Natural killer cell (primary cell): ENCODE data around the gene XRRA1. TPM values are rescaled to one million over a fixed set of nuclear protein-coding genes. Genes with fewer than 3 reads are reported as not detected.

ENCODE experiments used
- ATAC-seq, 3 donors: fragments of 150-1000 bp in 2 of 3; fragments of 200-7000 bp in 1 of 3; cut with Tn5 transposase; 1 replicate in 1 of 3; 2 replicates in 2 of 3; pipeline ENCODE4 v1.10.0; 2021; ENCODE audit warnings: mild to moderate bottlenecking in 2 of 3, moderate library complexity in 2 of 3
- DNase-seq, 2 donors: peaks; one replicate each; pipeline versions ENCODE4 v3.0.0 to v3.0.0-alpha.2; 2013 to 2021; ENCODE audit warnings: mixed read lengths in 1 of 2
- H3K27ac ChIP-seq: one replicate; pipeline ENCODE4 v1.5.1; 2013; ENCODE audit warnings: mild to moderate bottlenecking, low read length
- H3K27me3 ChIP-seq: one replicate; pipeline ENCODE4 v1.6.1; 2013; ENCODE audit warnings: low read length; ENCODE audit not compliant: control insufficient read depth, insufficient read depth
- H3K36me3 ChIP-seq: one replicate; pipeline ENCODE4 v1.6.1; 2013; ENCODE audit warnings: low read length; ENCODE audit not compliant: control insufficient read depth, insufficient read depth
- H3K4me1 ChIP-seq: one replicate; pipeline ENCODE4 v1.6.1; 2013; ENCODE audit warnings: low read length; ENCODE audit not compliant: control insufficient read depth, insufficient read depth
- H3K4me3 ChIP-seq: one replicate; pipeline ENCODE4 v1.5.1; 2013; ENCODE audit warnings: low read length
- H3K9me3 ChIP-seq: one replicate; pipeline ENCODE4 v1.6.1; 2013; ENCODE audit warnings: low read length; ENCODE audit not compliant: control insufficient read depth, insufficient read depth
- H3K27ac Mint-ChIP-seq, 2 donors: one replicate each; pipeline ENCODE4 v1.8.0; 2022; ENCODE audit warnings: mild to moderate bottlenecking in 2 of 2, mixed read lengths in 2 of 2, moderate library complexity in 1 of 2
- H3K27me3 Mint-ChIP-seq, 2 donors: one replicate each; pipeline ENCODE4 v1.8.0; 2022; ENCODE audit warnings: low read depth in 2 of 2, mixed read lengths in 2 of 2
- H3K36me3 Mint-ChIP-seq: one replicate; pipeline ENCODE4 v1.8.0; 2022; ENCODE audit warnings: mixed read lengths
- H3K4me1 Mint-ChIP-seq, 2 donors: one replicate each; pipeline ENCODE4 v1.8.0; 2022; ENCODE audit warnings: mixed read lengths in 2 of 2
- H3K4me3 Mint-ChIP-seq: one replicate; pipeline ENCODE4 v1.8.0; 2022; ENCODE audit warnings: mild to moderate bottlenecking, moderate library complexity, mixed read lengths
- H3K9me3 Mint-ChIP-seq, 2 donors: one replicate each; pipeline ENCODE4 v1.8.0; 2022; ENCODE audit warnings: mixed read lengths in 2 of 2
- CTCF ChIP-seq: fragments of 200-600 bp; IDR thresholded peaks from one replicate; pipeline ENCODE4 v1.8.0; 2022; ENCODE audit warnings: antibody characterized with exemption
- WGBS: methylation state at CpG from one replicate; pipeline ENCODE4 v1.1.7; 2013; ENCODE audit warnings: missing lambda C conversion rate; ENCODE audit not compliant: insufficient coverage; 5-methylcytosine and 5-hydroxymethylcytosine counted together
- intact Hi-C: fragments of 100-400 bp; cut with micrococcal nuclease; formaldehyde crosslinking; loops from one replicate; pipeline ENCODE4 v1.14.2; 2022
- total RNA-seq, 4 donors: library from RNA; stranded (reverse); fragments of 120-200 nt in 1 of 4; gene quantifications; one replicate each; pipeline versions ENCODE4 v1.2.3 to v1.2.4, GENCODE V29; 2013 to 2022

XRRA1 gene
- total RNA-seq, 3 donors from 2014 or later (not counting 1 experiment from before 2014, with no cell fraction given) = 12.7 to 14.3 (median 14.3) TPM

GRCh38 chr11:74953451-74953850 is 4.6 kb upstream of the XRRA1 start:
- WGBS = no CpG with 5 or more reads among the region's 5 CpGs
- Mint-ChIP-seq H3K4me1 (peaks cover 79 to 94% of the 10 kb centered on the region in 2 donors), H3K27me3 (no peaks in the 10 kb centered on the region), H3K27ac (peak overlapping the region; percentile 25 to 54), H3K36me3 (no peaks in the 10 kb centered on the region), H3K9me3 (no peaks in the 10 kb centered on the region), H3K4me3 (no peak overlapping the region)
- DNase-seq = no peak
- no peak for ATAC-seq
- no peak for TF ChIP-seq CTCF
- intact Hi-C loops = no loop called here
- H3K27me3 ChIP-seq = no peaks in the 10 kb centered on the region
- H3K4me3 ChIP-seq = no peak overlapping the region
- H3K27ac ChIP-seq = peak overlapping the region; percentile 11
- H3K4me1 ChIP-seq = peaks cover 26% of the 10 kb centered on the region
- no peaks in the 10 kb centered on the region for H3K9me3 ChIP-seq
- peaks cover 17% of the 10 kb centered on the region for H3K36me3 ChIP-seq

GRCh38 chr11:74952752-74953151 is 3.9 kb upstream of the XRRA1 start:
- Mint-ChIP-seq H3K4me1 (peaks cover 78 to 89% of the 10 kb centered on the region in 2 donors), H3K27me3 (no peaks in the 10 kb centered on the region), H3K4me3 (no peak overlapping the region), H3K9me3 (no peaks in the 10 kb centered on the region), H3K27ac (peak overlapping the region in 1 of 2 donors; percentile 37), H3K36me3 (no peaks in the 10 kb centered on the region)
- peaks cover 27% of the 10 kb centered on the region for H3K4me1 ChIP-seq
- no peak for DNase-seq
- H3K36me3 ChIP-seq = peaks cover 14% of the 10 kb centered on the region
- WGBS = 100% methylated on average over 2 of the region's 2 CpGs
- ATAC-seq = no peak
- no peak for TF ChIP-seq CTCF
- H3K27ac ChIP-seq = no peak overlapping the region
- intact Hi-C loops = no loop called here
- H3K9me3 ChIP-seq = no peaks in the 10 kb centered on the region
- H3K4me3 ChIP-seq = no peak overlapping the region
- H3K27me3 ChIP-seq = no peaks in the 10 kb centered on the region

- Mint-ChIP-seq H3K27ac (peak overlapping the region; percentile 97), H3K4me3 (peak overlapping the region; percentile 99), H3K27me3 (no peaks in the 10 kb centered on the region)
These were observed 2.3 kb upstream of the XRRA1 start for GRCh38 chr11:74951226-74951625.

More at GRCh38 chr11:74951226-74951625, 2.3 kb upstream of the XRRA1 start:
- intact Hi-C loops = no loop called here
- no peaks in the 10 kb centered on the region for H3K9me3 ChIP-seq
- 87% methylated on average over 8 of the region's 8 CpGs for WGBS
- H3K9me3 Mint-ChIP-seq = no peaks in the 10 kb centered on the region
- H3K4me1 Mint-ChIP-seq = peaks cover 71 to 76% of the 10 kb centered on the region in 2 donors
- peaks cover 6% of the 10 kb centered on the region for H3K36me3 ChIP-seq
- no peak for DNase-seq
- peak overlapping the region; percentile 45 for H3K27ac ChIP-seq
- ATAC-seq = no peak
- TF ChIP-seq CTCF = no peak
- no peaks in the 10 kb centered on the region for H3K36me3 Mint-ChIP-seq
- no peaks in the 10 kb centered on the region for H3K27me3 ChIP-seq
- peaks cover 24% of the 10 kb centered on the region for H3K4me1 ChIP-seq
- no peak overlapping the region for H3K4me3 ChIP-seq
